Skin of body (tissue), 2 donors: ENCODE measurements around the gene HOXC6. TPM values are rescaled to one million over a fixed set of nuclear protein-coding genes. Genes with fewer than 3 reads are reported as not detected.
A peak's percentile ranks its signal among the peaks of the same experiment; 100 is the strongest.

Experiments
- DNase-seq: peaks from one replicate; lab custom pipeline; 2025; lab: John Stamatoyannopoulos, UW
- total RNA-seq: library from RNA; depleted of rRNA; stranded (reverse); fragments of >200 nt; gene quantifications from one replicate; pipeline ENCODE4 v1.2.3, GENCODE V29; 2014

Gene HOXC6
- total RNA-seq, 1 donor from 2014 or later: 6.0 TPM

GRCh38 chr12:54001283-54002187, 26.7 kb upstream of the HOXC6 start:
- DNase-seq: no peak

- no peak for DNase-seq
These were observed 25.8 kb upstream of the HOXC6 start for GRCh38 chr12:54002278-54002914.

- no peak for DNase-seq
These were observed 25.3 kb upstream of the HOXC6 start for GRCh38 chr12:54002915-54003389.

GRCh38 chr12:54003625-54004024, 24.6 kb upstream of the HOXC6 start:
- no peak for DNase-seq

- DNase-seq: no peak
These were observed 24.0 kb upstream of the HOXC6 start for GRCh38 chr12:54004063-54004840.

- no peak for DNase-seq
These were observed 23.3 kb upstream of the HOXC6 start for GRCh38 chr12:54004841-54005530.

- no peak for DNase-seq
These were observed 22.7 kb upstream of the HOXC6 start for GRCh38 chr12:54005531-54005852.

- peak; percentile 91 for DNase-seq
These were observed 22.2 kb upstream of the HOXC6 start for GRCh38 chr12:54005853-54006558.

- no peak for DNase-seq
These were observed 21.6 kb upstream of the HOXC6 start for GRCh38 chr12:54006559-54007220.

DNA sequence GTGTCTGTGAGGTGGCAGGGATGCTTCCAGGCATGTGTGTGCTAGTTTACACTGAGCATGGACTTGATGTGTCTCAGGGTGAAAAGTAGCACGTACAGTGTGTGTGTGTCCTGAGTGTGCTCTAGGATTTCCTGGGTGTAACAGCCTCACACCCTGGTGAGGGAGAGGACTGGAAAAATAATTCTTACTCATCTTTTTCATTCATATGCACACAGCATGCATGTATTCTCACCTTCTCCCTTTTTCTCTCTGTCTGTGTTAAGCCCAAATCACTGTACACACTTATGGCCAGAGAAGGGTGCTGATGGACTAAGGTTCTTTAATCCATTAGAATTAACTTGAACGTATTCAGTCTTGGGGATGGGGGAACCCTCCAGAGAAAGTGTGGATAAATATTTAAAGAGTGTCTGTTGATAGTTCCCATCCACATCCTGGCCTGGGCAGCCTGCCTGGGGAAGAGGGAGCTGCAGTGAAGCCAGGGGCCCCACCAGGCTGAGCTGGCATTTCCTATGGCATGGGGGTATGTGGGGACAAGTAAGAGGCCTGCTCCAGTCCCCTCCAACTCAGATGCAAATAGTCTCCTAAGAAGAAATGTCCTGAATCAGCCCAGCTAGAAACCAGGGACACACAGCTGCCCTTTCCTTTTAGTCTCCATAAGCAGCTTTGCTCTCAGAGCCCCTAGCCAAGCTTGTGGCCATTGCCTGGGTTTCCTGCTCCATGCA, 20.5 kb upstream of the HOXC6 start:
- no peak for DNase-seq

GRCh38 chr12:54008260-54008552, 20.0 kb upstream of the HOXC6 start:
- DNase-seq: no peak

- no peak for DNase-seq
These were observed 18.8 kb upstream of the HOXC6 start for GRCh38 chr12:54009171-54010052.

GRCh38 chr12:54010053-54010971, 17.9 kb upstream of the HOXC6 start:
- DNase-seq: no peak

- DNase-seq: no peak
These were observed 17.1 kb upstream of the HOXC6 start for GRCh38 chr12:54010972-54011664.

GRCh38 chr12:54011665-54012532, 16.3 kb upstream of the HOXC6 start:
- DNase-seq: no peak
